IPS-18a (cell line): ENCODE measurements around the gene PIP5K1B.
A peak's percentile ranks its signal among the peaks of the same experiment; 100 is the strongest.

ENCODE experiments used
- H3K27ac ChIP-seq: one replicate; pipeline ENCODE4 v1.5.1; 2013; ENCODE audit warnings: low read length
- H3K27me3 ChIP-seq: one replicate; pipeline ENCODE4 v1.6.1; 2013; ENCODE audit warnings: mild to moderate bottlenecking, low read length; ENCODE audit not compliant: control insufficient read depth, insufficient read depth
- H3K36me3 ChIP-seq: one replicate; pipeline ENCODE4 v1.6.1; 2013; ENCODE audit warnings: low read depth, low read length; ENCODE audit not compliant: control insufficient read depth
- H3K4me1 ChIP-seq: one replicate; pipeline ENCODE4 v1.6.1; 2013; ENCODE audit warnings: low read depth, low read length; ENCODE audit not compliant: control insufficient read depth
- H3K4me3 ChIP-seq: one replicate; pipeline ENCODE4 v1.5.1; 2013; ENCODE audit warnings: low read length
- H3K9ac ChIP-seq: one replicate; pipeline ENCODE4 v1.6.1; 2013; ENCODE audit warnings: mild to moderate bottlenecking, low read length, moderate library complexity
- H3K9me3 ChIP-seq: one replicate; pipeline ENCODE4 v1.6.1; 2013; ENCODE audit warnings: low read depth, low read length; ENCODE audit not compliant: control insufficient read depth

The PIP5K1B gene

GRCh38 chr9:68741704-68742332 is 36.8 kb downstream of the PIP5K1B start:
- H3K9me3 ChIP-seq = no peaks in the 10 kb centered on the region
- H3K27ac ChIP-seq = no peak overlapping the region
- H3K9ac ChIP-seq = no peak overlapping the region
- no peaks in the 10 kb centered on the region for H3K36me3 ChIP-seq
- H3K4me1 ChIP-seq = peaks cover 6% of the 10 kb centered on the region
- H3K4me3 ChIP-seq = no peak overlapping the region
- no peaks in the 10 kb centered on the region for H3K27me3 ChIP-seq

- H3K9ac ChIP-seq = no peak overlapping the region
- H3K36me3 ChIP-seq = no peaks in the 10 kb centered on the region
- H3K4me1 ChIP-seq = peaks cover 6% of the 10 kb centered on the region
- no peak overlapping the region for H3K4me3 ChIP-seq
- H3K27me3 ChIP-seq = no peaks in the 10 kb centered on the region
- H3K27ac ChIP-seq = no peak overlapping the region
- H3K9me3 ChIP-seq = no peaks in the 10 kb centered on the region
Observed at GRCh38 chr9:68742333-68742730, 37.3 kb downstream of the PIP5K1B start.

- no peak overlapping the region for H3K9ac ChIP-seq
Observed at GRCh38 chr9:68744426-68744825, 39.4 kb downstream of the PIP5K1B start.

GRCh38 chr9:68746525-68746924 is 41.5 kb downstream of the PIP5K1B start:
- H3K27me3 ChIP-seq = no peaks in the 10 kb centered on the region
- no peak overlapping the region for H3K9ac ChIP-seq
- no peaks in the 10 kb centered on the region for H3K9me3 ChIP-seq
- H3K27ac ChIP-seq = no peak overlapping the region
- H3K4me3 ChIP-seq = no peak overlapping the region
- H3K4me1 ChIP-seq = peaks cover 14% of the 10 kb centered on the region
- no peaks in the 10 kb centered on the region for H3K36me3 ChIP-seq

More at GRCh38 chr9:68744426-68744825, 39.4 kb downstream of the PIP5K1B start:
- H3K27me3 ChIP-seq = no peaks in the 10 kb centered on the region
- H3K9me3 ChIP-seq = no peaks in the 10 kb centered on the region
- H3K4me1 ChIP-seq = peaks cover 7% of the 10 kb centered on the region
- no peaks in the 10 kb centered on the region for H3K36me3 ChIP-seq
- H3K27ac ChIP-seq = no peak overlapping the region
- no peak overlapping the region for H3K4me3 ChIP-seq

- Histone ChIP-seq H3K4me3 (no peak overlapping the region), H3K9ac (no peak overlapping the region), H3K9me3 (no peaks in the 10 kb centered on the region), H3K27me3 (no peaks in the 10 kb centered on the region), H3K36me3 (no peaks in the 10 kb centered on the region), H3K4me1 (peaks cover 14% of the 10 kb centered on the region), H3K27ac (no peak overlapping the region)
Observed at GRCh38 chr9:68747043-68747533, 42.0 kb downstream of the PIP5K1B start.

GRCh38 chr9:68749135-68749534 is 44.1 kb downstream of the PIP5K1B start:
- H3K9me3 ChIP-seq = no peaks in the 10 kb centered on the region
- H3K4me3 ChIP-seq = no peak overlapping the region
- H3K9ac ChIP-seq = no peak overlapping the region
- peaks cover 14% of the 10 kb centered on the region for H3K4me1 ChIP-seq
- no peaks in the 10 kb centered on the region for H3K27me3 ChIP-seq
- H3K36me3 ChIP-seq = no peaks in the 10 kb centered on the region
- no peak overlapping the region for H3K27ac ChIP-seq

- Histone ChIP-seq H3K36me3 (no peaks in the 10 kb centered on the region), H3K9me3 (no peaks in the 10 kb centered on the region), H3K27ac (no peak overlapping the region), H3K4me1 (peaks cover 14% of the 10 kb centered on the region), H3K9ac (no peak overlapping the region), H3K4me3 (no peak overlapping the region), H3K27me3 (no peaks in the 10 kb centered on the region)
Observed at GRCh38 chr9:68749579-68750159, 44.6 kb downstream of the PIP5K1B start.

- H3K4me1 ChIP-seq = peaks cover 17% of the 10 kb centered on the region
- no peak overlapping the region for H3K4me3 ChIP-seq
- H3K9ac ChIP-seq = no peak overlapping the region
- H3K27ac ChIP-seq = no peak overlapping the region
- H3K9me3 ChIP-seq = no peaks in the 10 kb centered on the region
- no peaks in the 10 kb centered on the region for H3K27me3 ChIP-seq
- no peaks in the 10 kb centered on the region for H3K36me3 ChIP-seq
Observed at GRCh38 chr9:68750255-68750654, 45.2 kb downstream of the PIP5K1B start.

- Histone ChIP-seq H3K4me1 (peaks cover 22% of the 10 kb centered on the region), H3K9me3 (no peaks in the 10 kb centered on the region), H3K4me3 (no peak overlapping the region), H3K36me3 (no peaks in the 10 kb centered on the region), H3K9ac (no peak overlapping the region), H3K27me3 (no peaks in the 10 kb centered on the region), H3K27ac (peak overlapping the region; percentile 11)
Observed at GRCh38 chr9:68750786-68751185, 45.7 kb downstream of the PIP5K1B start.

- no peaks in the 10 kb centered on the region for H3K9me3 ChIP-seq
- no peak overlapping the region for H3K27ac ChIP-seq
- H3K9ac ChIP-seq = no peak overlapping the region
- peaks cover 30% of the 10 kb centered on the region for H3K4me1 ChIP-seq
- H3K27me3 ChIP-seq = no peaks in the 10 kb centered on the region
- no peak overlapping the region for H3K4me3 ChIP-seq
- H3K36me3 ChIP-seq = no peaks in the 10 kb centered on the region
Observed at GRCh38 chr9:68751556-68751955, 46.5 kb downstream of the PIP5K1B start.

- Histone ChIP-seq H3K4me3 (no peak overlapping the region), H3K9me3 (no peaks in the 10 kb centered on the region), H3K27me3 (no peaks in the 10 kb centered on the region), H3K36me3 (no peaks in the 10 kb centered on the region), H3K9ac (no peak overlapping the region), H3K27ac (no peak overlapping the region), H3K4me1 (peaks cover 26% of the 10 kb centered on the region)
Observed at GRCh38 chr9:68755051-68755450, 50.0 kb downstream of the PIP5K1B start.

- no peak overlapping the region for H3K27ac ChIP-seq
- no peaks in the 10 kb centered on the region for H3K36me3 ChIP-seq
- H3K27me3 ChIP-seq = no peaks in the 10 kb centered on the region
- H3K4me1 ChIP-seq = peaks cover 21% of the 10 kb centered on the region
- no peaks in the 10 kb centered on the region for H3K9me3 ChIP-seq
- no peak overlapping the region for H3K4me3 ChIP-seq
- H3K9ac ChIP-seq = no peak overlapping the region
Observed at GRCh38 chr9:68755752-68756151, 50.7 kb downstream of the PIP5K1B start.
